Ishikawa (cell line): ENCODE data around the gene LDAH.

Experiments used
- EGR1 ChIP-seq: IDR thresholded peaks from 2 replicates; pipeline ENCODE4 v1.6.1; 2012
- REST ChIP-seq: IDR thresholded peaks from 2 replicates; pipeline ENCODE4 v1.6.1; 2012; ENCODE audit warnings: low read depth, mild to moderate bottlenecking
- TEAD4 ChIP-seq: IDR thresholded peaks from 2 replicates; pipeline ENCODE4 v1.6.1; 2012

DNA sequence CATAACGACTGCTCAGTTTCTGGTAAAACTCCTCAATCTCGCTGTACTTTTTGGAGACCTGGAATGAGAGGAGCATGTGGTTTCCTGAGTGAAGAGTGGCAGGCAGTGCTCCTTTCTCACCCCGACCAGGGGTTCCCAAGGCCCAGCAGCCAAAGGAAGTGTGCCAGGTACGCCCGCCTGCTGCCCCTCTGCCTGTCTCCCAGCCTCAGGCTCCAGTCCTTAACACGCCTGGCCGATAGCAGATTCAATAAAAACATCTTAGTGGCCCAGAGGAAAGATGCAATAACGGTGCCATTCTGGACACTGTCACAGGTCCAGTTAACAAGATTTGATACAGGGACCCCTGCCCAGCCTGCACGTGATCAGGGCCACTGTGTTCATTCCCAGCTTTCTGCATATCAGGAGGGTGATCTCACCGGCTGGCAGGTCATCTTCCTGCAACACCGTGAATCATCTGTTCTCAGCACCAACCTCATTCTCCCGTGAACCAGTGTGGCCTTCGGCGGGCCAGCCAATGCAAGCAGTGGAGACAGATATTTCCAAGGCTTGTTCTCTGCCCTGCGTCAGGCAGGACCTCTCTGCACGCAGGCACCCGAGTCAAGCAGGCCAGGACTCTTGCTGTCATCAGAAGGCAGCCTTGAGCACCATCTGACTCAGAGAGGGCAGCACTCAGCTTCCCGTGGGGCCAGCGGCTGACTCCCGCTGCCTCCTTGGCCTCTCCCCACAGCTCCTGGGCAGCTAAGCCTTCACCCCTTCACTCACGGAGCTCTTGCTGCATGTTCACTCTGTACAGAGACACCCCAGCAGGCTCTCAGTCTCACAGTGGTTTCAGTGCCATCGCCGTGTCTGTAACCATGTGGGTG lies 181.5 kb downstream of the LDAH start:
- TF ChIP-seq REST = no peak
- TF ChIP-seq EGR1 = no peak
- TF ChIP-seq TEAD4 = no peak
